B cell (primary cell): ENCODE data around the gene THBS4. TPM values are rescaled to one million over a fixed set of nuclear protein-coding genes. Genes with fewer than 3 reads are reported as not detected.

ENCODE experiments used
- ATAC-seq: fragments of 200-7000 bp; cut with Tn5 transposase; one replicate; pipeline ENCODE4 v1.10.0; 2021; ENCODE audit warnings: low read depth, mild to moderate bottlenecking, moderate number of reproducible peaks, moderate library complexity
- CTCF ChIA-PET: fragments of 350-600 bp; sonication (Branson Sonifier 250); formaldehyde crosslinking; loops from one replicate; lab custom pipeline; 2021; ENCODE audit warnings: antibody characterized with exemption, inconsistent platforms; lab: Charles Lee
- POLR2A ChIA-PET: fragments of 350-600 bp; sonication (Branson Sonifier 250); formaldehyde crosslinking; loops from one replicate; lab custom pipeline; 2021; ENCODE audit warnings: antibody characterized with exemption; lab: Charles Lee
- DNase-seq: peaks from one replicate; pipeline ENCODE4 v3.0.0; 2013
- H2AFZ ChIP-seq: 2 replicates; pipeline ENCODE4 v1.6.1; 2012; ENCODE audit warnings: mild to moderate bottlenecking, low read depth, low read length; ENCODE audit not compliant: insufficient read depth, poor library complexity, severe bottlenecking
- H3K27ac ChIP-seq, 2 donors: 1 replicate in 1 of 2; 2 replicates in 1 of 2; pipeline ENCODE4 v1.5.1; 2012 to 2013; ENCODE audit warnings: low read length in 2 of 2, mild to moderate bottlenecking in 2 of 2, moderate library complexity in 1 of 2
- H3K27me3 ChIP-seq, 4 experiments: fragments of 200-600 bp in 1 of 4; sonication (generic) in 1 of 4; replicated peaks in 1 of 4; 1 replicate in 2 of 4; 2 replicates in 2 of 4; pipeline versions ENCODE4 v1.6.1 to v1.7.0; 2013 to 2016; ENCODE audit warnings: low read length in 3 of 4, mild to moderate bottlenecking in 2 of 4, mixed read lengths in 1 of 4, moderate library complexity in 1 of 4; ENCODE audit not compliant: insufficient read depth in 4 of 4, control insufficient read depth in 3 of 4; ENCODE audit errors: control extremely low read depth in 1 of 4
- H3K36me3 ChIP-seq, 2 experiments: replicated peaks in 1 of 2; 1 replicate in 1 of 2; 2 replicates in 1 of 2; pipeline versions ENCODE4 v1.6.1 to v1.7.1; 2013; ENCODE audit warnings: low read length in 1 of 2; ENCODE audit not compliant: insufficient read depth in 2 of 2, control insufficient read depth in 1 of 2; ENCODE audit errors: control extremely low read depth in 1 of 2, extremely low read depth in 1 of 2
- H3K4me1 ChIP-seq, 2 donors: fragments of 200-600 bp in 1 of 2; sonication (generic) in 1 of 2; 1 replicate in 1 of 2; 2 replicates in 1 of 2; pipeline versions ENCODE4 v1.5.1 to v1.6.1; 2013 to 2017; ENCODE audit warnings: low read length in 2 of 2; ENCODE audit not compliant: control insufficient read depth in 2 of 2, insufficient read depth in 2 of 2
- H3K4me2 ChIP-seq: replicated peaks from 2 replicates; pipeline ENCODE3; 2012; ENCODE audit warnings: mild to moderate bottlenecking, low read depth, low read length; ENCODE audit not compliant: poor library complexity, severe bottlenecking
- H3K4me3 ChIP-seq, 5 experiments: fragments of 200-600 bp in 1 of 5; sonication (generic) in 1 of 5; 1 replicate in 3 of 5; 2 replicates in 2 of 5; pipeline versions ENCODE4 v1.5.1 to v1.7.0; 2011 to 2016; ENCODE audit warnings: low read length in 4 of 5, mild to moderate bottlenecking in 4 of 5, low read depth in 2 of 5, control low read depth in 1 of 5, moderate library complexity in 1 of 5; ENCODE audit not compliant: insufficient read depth in 1 of 5; ENCODE audit errors: control extremely low read depth in 1 of 5, extremely low read depth in 1 of 5
- H3K79me2 ChIP-seq: fragments of 200-600 bp; sonication (generic); one replicate; pipeline ENCODE4 v1.6.0; 2016; ENCODE audit warnings: low read length; ENCODE audit not compliant: control insufficient read depth, insufficient read depth
- H3K9ac ChIP-seq: fragments of 200-600 bp; sonication (generic); 2 replicates; pipeline ENCODE4 v1.6.1; 2017; ENCODE audit warnings: mild to moderate bottlenecking, low read length, moderate library complexity
- H3K9me3 ChIP-seq, 3 donors: one replicate each; pipeline versions ENCODE4 v1.6.1 to v1.7.1; 2013; ENCODE audit warnings: low read length in 2 of 3; ENCODE audit not compliant: control insufficient read depth in 2 of 3, insufficient read depth in 1 of 3; ENCODE audit errors: control extremely low read depth in 1 of 3
- H4K20me1 ChIP-seq: 2 replicates; pipeline ENCODE4 v1.6.0; 2012; ENCODE audit warnings: mild to moderate bottlenecking, low read length; ENCODE audit not compliant: insufficient read depth, control insufficient read depth, poor library complexity, severe bottlenecking
- H3K27ac Mint-ChIP-seq: one replicate; pipeline ENCODE4 v1.8.0; 2021; ENCODE audit warnings: mixed read lengths
- H3K27me3 Mint-ChIP-seq: one replicate; pipeline ENCODE4 v1.8.0; 2021; ENCODE audit warnings: mixed read lengths
- H3K4me1 Mint-ChIP-seq: one replicate; pipeline ENCODE4 v1.8.0; 2021; ENCODE audit warnings: mixed read lengths
- H3K4me3 Mint-ChIP-seq: one replicate; pipeline ENCODE4 v1.8.0; 2021; ENCODE audit warnings: mixed read lengths
- H3K9me3 Mint-ChIP-seq: one replicate; pipeline ENCODE4 v1.8.0; 2022; ENCODE audit warnings: mixed read lengths; ENCODE audit not compliant: insufficient read depth
- CTCF ChIP-seq: fragments of 200-600 bp; IDR thresholded peaks from one replicate; pipeline ENCODE4 v1.8.0; 2022; ENCODE audit warnings: antibody characterized with exemption, mild to moderate bottlenecking
- EZH2 ChIP-seq: IDR thresholded peaks from 2 replicates; pipeline ENCODE4 v1.6.1; 2012; ENCODE audit warnings: borderline replicate concordance, low read depth, mild to moderate bottlenecking, moderate library complexity, low read length; ENCODE audit not compliant: insufficient read depth, poor library complexity, severe bottlenecking
- WGBS: methylation state at CpG from one replicate; pipeline ENCODE4 v1.1.5; 2013; ENCODE audit warnings: missing lambda C conversion rate; ENCODE audit not compliant: insufficient coverage; 5-methylcytosine and 5-hydroxymethylcytosine counted together
- intact Hi-C: fragments of 100-400 bp; cut with micrococcal nuclease; formaldehyde crosslinking; loops from one replicate; pipeline ENCODE4 v1.10.0; 2022
- polyA plus RNA-seq: library from polyadenylated mRNA; depleted of rRNA; stranded (reverse); fragments of >200 nt; gene quantifications from 2 replicates; pipeline ENCODE4 v1.2.3, GENCODE V29; 2012
- total RNA-seq, 2 donors: library from RNA; stranded (reverse); fragments of 120-200 nt in 1 of 2; gene quantifications; 1 replicate in 1 of 2; 2 replicates in 1 of 2; pipeline versions ENCODE4 v1.2.3 to v1.2.4, GENCODE V29; 2013 to 2022

THBS4 gene
- total and polyA plus RNA-seq, 2 donors (not counting 1 experiment from before 2014, with no cell fraction given), result 0.49 to 0.57 TPM

- POLR2A ChIA-PET, result no interaction called here
- Histone ChIP-seq H4K20me1 (no peaks in the 10 kb centered on the region), H3K36me3 (no peaks in the 10 kb centered on the region), H3K4me2 (no peak overlapping the region), H3K79me2 (no peaks in the 10 kb centered on the region), H3K27ac (no peak overlapping the region), H3K27me3 (no peaks in the 10 kb centered on the region), H3K4me1 (peaks cover 8 to 13% of the 10 kb centered on the region in 2 donors), H3K4me3 (no peak overlapping the region), H3K9me3 (no peaks in the 10 kb centered on the region), H2AFZ (no peak overlapping the region), H3K9ac (no peak overlapping the region)
- intact Hi-C loops, result no loop called here
- 88% methylated on average over 3 of the region's 4 CpGs for WGBS
- DNase-seq (no peak), ATAC-seq (no peak)
- CTCF ChIA-PET, result interaction anchor here (1.2 kb wide), 1 partner anchor 9 kb away, joined by 4 read pairs; no protein-coding TSS in a partner anchor
- Mint-ChIP-seq H3K4me1 (peaks cover 16% of the 10 kb centered on the region), H3K27ac (no peak overlapping the region), H3K4me3 (no peak overlapping the region), H3K27me3 (peaks cover 4% of the 10 kb centered on the region), H3K9me3 (no peaks in the 10 kb centered on the region)
- TF ChIP-seq EZH2, result no peak
- TF ChIP-seq CTCF, result no peak
Measured at GRCh38 chr5:80068775-80069174, 33.6 kb downstream of the THBS4 start.

- no peaks in the 10 kb centered on the region for H3K36me3 ChIP-seq
- intact Hi-C loops, result no loop called here
- DNase-seq, result no peak
- H3K9me3 Mint-ChIP-seq, result no peaks in the 10 kb centered on the region
- H2AFZ ChIP-seq, result no peak overlapping the region
- no peak overlapping the region for H3K9ac ChIP-seq
- no peak overlapping the region for H3K4me3 ChIP-seq
- ATAC-seq, result no peak
- no peak overlapping the region for H3K27ac Mint-ChIP-seq
- H3K4me1 Mint-ChIP-seq, result peaks cover 16% of the 10 kb centered on the region
- H3K27me3 Mint-ChIP-seq, result peaks cover 4% of the 10 kb centered on the region
- TF ChIP-seq EZH2 (no peak), CTCF (no peak)
- H3K27me3 ChIP-seq, result no peaks in the 10 kb centered on the region
- CTCF ChIA-PET, result interaction anchor here (1.2 to 1.3 kb wide), 2 partner anchors 9 to 15 kb away, joined by 4 to 6 read pairs; no protein-coding TSS in a partner anchor
- H3K79me2 ChIP-seq, result no peaks in the 10 kb centered on the region
- H3K4me1 ChIP-seq, result peaks cover 8 to 13% of the 10 kb centered on the region in 2 donors
- 93% methylated on average over 3 of the region's 4 CpGs for WGBS
- no peaks in the 10 kb centered on the region for H3K9me3 ChIP-seq
- POLR2A ChIA-PET, result no interaction called here
- no peaks in the 10 kb centered on the region for H4K20me1 ChIP-seq
- H3K27ac ChIP-seq, result no peak overlapping the region
- no peak overlapping the region for H3K4me3 Mint-ChIP-seq
- H3K4me2 ChIP-seq, result no peak overlapping the region
Measured at GRCh38 chr5:80069251-80069800, 34.2 kb downstream of the THBS4 start.
